HG02798 (cell line): ENCODE measurements around the gene KLHDC7B.

ENCODE experiments used
- ATAC-seq: cut with Tn5 transposase; IDR thresholded peaks from one replicate; pipeline ENCODE4 v1.9.1; 2021; ENCODE audit warnings: mild to moderate bottlenecking; ENCODE audit not compliant: unreplicated experiment, poor library complexity

Gene KLHDC7B

GRCh38 chr22:50546326-50547262, 895 bp downstream of the KLHDC7B start:
- ATAC-seq = no peak

GRCh38 chr22:50547263-50547985, 1.7 kb downstream of the KLHDC7B start:
- ATAC-seq = no peak

GRCh38 chr22:50548040-50548920, 2.6 kb downstream of the KLHDC7B start:
- ATAC-seq = no peak

- no peak for ATAC-seq
Observed at GRCh38 chr22:50548921-50549790, 3.5 kb downstream of the KLHDC7B start.

GRCh38 chr22:50550395-50550794, 4.7 kb downstream of the KLHDC7B start:
- ATAC-seq = no peak

- ATAC-seq = no peak
Observed at GRCh38 chr22:50551160-50551752, 5.6 kb downstream of the KLHDC7B start.

- no peak for ATAC-seq
Observed at GRCh38 chr22:50553310-50553709, 7.6 kb downstream of the KLHDC7B start.

- ATAC-seq = no peak
Observed at GRCh38 chr22:50556703-50557102, 11.0 kb downstream of the KLHDC7B start.

GRCh38 chr22:50560034-50560433, 14.3 kb downstream of the KLHDC7B start:
- no peak for ATAC-seq

- no peak for ATAC-seq
Observed at GRCh38 chr22:50561401-50562358, 16.0 kb downstream of the KLHDC7B start.

GRCh38 chr22:50562523-50563412, 17.1 kb downstream of the KLHDC7B start, which contains the start of gene SYCE3:
TSS of gene SYCE3 (minus strand) at chr22:50562919. CDS start at chr22:50556405, 6,514 bp downstream.
- ATAC-seq = peak; percentile 95

- ATAC-seq = no peak
Observed at GRCh38 chr22:50563413-50564160, 17.9 kb downstream of the KLHDC7B start.

- no peak for ATAC-seq
Observed at GRCh38 chr22:50564289-50564688, 18.6 kb downstream of the KLHDC7B start.

- ATAC-seq = no peak
Observed at GRCh38 chr22:50567721-50568252, 22.1 kb downstream of the KLHDC7B start.

- no peak for ATAC-seq
Observed at GRCh38 chr22:50568626-50569025, 22.9 kb downstream of the KLHDC7B start.

- ATAC-seq = no peak
Observed at GRCh38 chr22:50569041-50569459, 23.4 kb downstream of the KLHDC7B start.
